DOHH2 (cell line): ENCODE measurements around the gene SHE.

Experiments
- EZH2phosphoT487 ChIP-seq: fragments of 200-600 bp; sonication (generic); IDR thresholded peaks from 2 replicates; pipeline ENCODE4 v1.6.1; 2017; ENCODE audit warnings: borderline replicate concordance, mild to moderate bottlenecking, antibody characterized with exemption, low read length, moderate library complexity, mixed read lengths
- TF ChIP-seq, protein P1 (sequence below): fragments of 200-600 bp; sonication (generic); IDR thresholded peaks from one replicate; pipeline ENCODE4 v1.5.1; 2014; ENCODE audit warnings: antibody characterized with exemption, mild to moderate bottlenecking, low read depth, low read length; ENCODE audit not compliant: poor library complexity, severe bottlenecking

DNA sequence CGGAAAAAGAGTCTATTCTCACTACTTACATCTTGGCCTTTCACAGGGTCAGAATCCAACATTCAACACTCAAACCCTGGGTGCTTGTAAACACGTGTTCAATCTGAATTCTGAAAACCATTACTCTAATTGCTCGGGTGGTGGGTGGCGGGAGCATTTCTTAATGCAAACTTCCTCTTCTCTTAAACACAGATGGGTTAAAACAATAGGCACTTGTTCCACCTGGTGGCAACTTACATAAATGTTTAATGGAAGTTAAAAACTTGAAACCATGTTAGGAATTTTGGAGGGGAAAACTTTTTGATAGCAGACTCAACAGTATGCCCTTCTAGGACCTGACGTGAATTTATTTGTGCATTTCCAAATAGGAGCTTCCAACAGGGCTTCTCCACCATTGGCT lies 23.6 kb downstream of the SHE start:
- no peak for TF ChIP-seq EZH2phosphoT487
- TF ChIP-seq, protein P1, sequence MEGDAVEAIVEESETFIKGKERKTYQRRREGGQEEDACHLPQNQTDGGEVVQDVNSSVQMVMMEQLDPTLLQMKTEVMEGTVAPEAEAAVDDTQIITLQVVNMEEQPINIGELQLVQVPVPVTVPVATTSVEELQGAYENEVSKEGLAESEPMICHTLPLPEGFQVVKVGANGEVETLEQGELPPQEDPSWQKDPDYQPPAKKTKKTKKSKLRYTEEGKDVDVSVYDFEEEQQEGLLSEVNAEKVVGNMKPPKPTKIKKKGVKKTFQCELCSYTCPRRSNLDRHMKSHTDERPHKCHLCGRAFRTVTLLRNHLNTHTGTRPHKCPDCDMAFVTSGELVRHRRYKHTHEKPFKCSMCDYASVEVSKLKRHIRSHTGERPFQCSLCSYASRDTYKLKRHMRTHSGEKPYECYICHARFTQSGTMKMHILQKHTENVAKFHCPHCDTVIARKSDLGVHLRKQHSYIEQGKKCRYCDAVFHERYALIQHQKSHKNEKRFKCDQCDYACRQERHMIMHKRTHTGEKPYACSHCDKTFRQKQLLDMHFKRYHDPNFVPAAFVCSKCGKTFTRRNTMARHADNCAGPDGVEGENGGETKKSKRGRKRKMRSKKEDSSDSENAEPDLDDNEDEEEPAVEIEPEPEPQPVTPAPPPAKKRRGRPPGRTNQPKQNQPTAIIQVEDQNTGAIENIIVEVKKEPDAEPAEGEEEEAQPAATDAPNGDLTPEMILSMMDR: peak; percentile 39
